GM23248 (cell line): ENCODE results near the gene GPRIN1.

ENCODE experiments used
- EZH2 ChIP-seq: fragments of 200-600 bp; sonication (generic); IDR thresholded peaks from 2 replicates; pipeline ENCODE4 v1.6.1; 2018; ENCODE audit warnings: antibody characterized with exemption, mild to moderate bottlenecking; ENCODE audit not compliant: insufficient read depth, poor library complexity, severe bottlenecking
- EZH2phosphoT487 ChIP-seq: fragments of 200-600 bp; sonication (generic); IDR thresholded peaks from 2 replicates; pipeline ENCODE4 v1.6.1; 2018; ENCODE audit warnings: antibody characterized with exemption, moderate library complexity, mild to moderate bottlenecking, low read depth; ENCODE audit not compliant: insufficient read depth

GRCh38 chr5:176627582-176627981 is 17.6 kb upstream of the GPRIN1 start:
- no peak for TF ChIP-seq EZH2phosphoT487
- no peak for TF ChIP-seq EZH2
